Panc1 (cell line): ENCODE measurements around the gene NWD2. TPM values are rescaled to one million over a fixed set of nuclear protein-coding genes. Genes with fewer than 3 reads are reported as not detected.

ENCODE experiments used
- ATAC-seq: fragments of 200-7000 bp; cut with Tn5 transposase; 2 replicates; pipeline ENCODE4 v1.9.1; 2020; ENCODE audit warnings: mild to moderate bottlenecking, moderate library complexity
- BruUV-seq: library from RNA; stranded (reverse); fragments of 400-500 nt; replicated peaks from 2 replicates; lab custom pipeline; 2021; lab: Mats Ljungman, UMichigan
- CTCF ChIA-PET: fragments of 300-600 bp; sonication (Branson Sonifier 250); formaldehyde crosslinking; loops from one replicate; lab custom pipeline; 2022; ENCODE audit warnings: antibody characterized with exemption; lab: Charles Lee
- POLR2A ChIA-PET: fragments of 300-600 bp; sonication (Branson Sonifier 250); formaldehyde crosslinking; loops from one replicate; lab custom pipeline; 2022; ENCODE audit warnings: antibody characterized with exemption; lab: Charles Lee
- DNase-seq: peaks from one replicate; pipeline ENCODE4 v3.0.0-alpha.2; 2010; ENCODE audit warnings: low read depth, low spot score
- H3K27ac ChIP-seq: 2 replicates; pipeline ENCODE4 v1.5.1; 2011; ENCODE audit warnings: mild to moderate bottlenecking, low read length, inconsistent platforms
- H3K27me3 ChIP-seq: fragments of 200-500 bp; sonication (Bioruptor generic); 2 replicates; pipeline ENCODE4 v1.6.0; 2014; ENCODE audit warnings: low read length, inconsistent platforms; ENCODE audit not compliant: control insufficient read depth, insufficient read depth
- H3K36me3 ChIP-seq: fragments of 200-500 bp; sonication (Bioruptor generic); 2 replicates; pipeline ENCODE4 v1.5.1; 2014; ENCODE audit warnings: inconsistent platforms, mild to moderate bottlenecking, low read length, moderate library complexity; ENCODE audit not compliant: control insufficient read depth, insufficient read depth
- H3K4me1 ChIP-seq: 2 replicates; pipeline ENCODE4 v1.5.1; 2011; ENCODE audit warnings: inconsistent platforms, mild to moderate bottlenecking, low read length, moderate library complexity; ENCODE audit not compliant: control insufficient read depth, insufficient read depth
- H3K4me3 ChIP-seq, 2 experiments: 2 replicates each; pipeline ENCODE4 v1.5.1; 2011 to 2012; ENCODE audit warnings: low read depth in 2 of 2, low read length in 2 of 2, mild to moderate bottlenecking in 2 of 2, inconsistent platforms in 1 of 2, moderate library complexity in 1 of 2
- H3K9me3 ChIP-seq: fragments of 200-500 bp; sonication (Bioruptor generic); 2 replicates; pipeline ENCODE4 v1.5.1; 2014; ENCODE audit warnings: low read depth, mild to moderate bottlenecking, inconsistent platforms, low read length, moderate library complexity; ENCODE audit not compliant: control insufficient read depth, insufficient read depth
- POLR2AphosphoS5 ChIP-seq: IDR thresholded peaks from 2 replicates; pipeline ENCODE4 v1.6.1; 2012; ENCODE audit warnings: mild to moderate bottlenecking, low read depth, low read length, moderate library complexity
- SIN3A ChIP-seq: IDR thresholded peaks from 2 replicates; pipeline ENCODE4 v1.6.1; 2012; ENCODE audit warnings: low read depth, mild to moderate bottlenecking, low read length, moderate library complexity, borderline replicate concordance; ENCODE audit not compliant: insufficient read depth
- TCF7L2 ChIP-seq: IDR thresholded peaks from 2 replicates; pipeline ENCODE4 v1.6.1; 2011; ENCODE audit warnings: mild to moderate bottlenecking, low read depth, low read length, inconsistent platforms
- in situ Hi-C: cut with HindIII; loops from 2 replicates; pipeline ENCODE4 v1.10.0; 2016; ENCODE audit warnings: low sequenced_read_pairs, low pct_unique_long_range_greater_than_20kb
- intact Hi-C: fragments of 100-400 bp; cut with micrococcal nuclease; formaldehyde crosslinking; loops from one replicate; pipeline ENCODE4 v1.10.0; 2022; ENCODE audit not compliant: unreplicated experiment
- total RNA-seq: library from RNA; stranded (reverse); gene quantifications from one replicate; pipeline ENCODE4 v1.2.1, GENCODE V29; 2021; ENCODE audit not compliant: unreplicated experiment
- TF ChIP-seq, protein P1 (sequence below), 2 experiments: IDR thresholded peaks; 2 replicates each; pipeline ENCODE4 v1.6.1; 2011 to 2012; ENCODE audit warnings: low read depth in 2 of 2, control low read depth in 1 of 2, low read length in 1 of 2, mild to moderate bottlenecking in 1 of 2, moderate library complexity in 1 of 2; ENCODE audit not compliant: insufficient read depth in 1 of 2
- TF ChIP-seq, protein P2 (sequence below): fragments of 450-650 bp; IDR thresholded peaks from 2 replicates; pipeline ENCODE4 v1.5.1; 2017; ENCODE audit warnings: mild to moderate bottlenecking

The NWD2 gene
- total RNA-seq, 1 experiment from 2014 or later, result not detected

DNA sequence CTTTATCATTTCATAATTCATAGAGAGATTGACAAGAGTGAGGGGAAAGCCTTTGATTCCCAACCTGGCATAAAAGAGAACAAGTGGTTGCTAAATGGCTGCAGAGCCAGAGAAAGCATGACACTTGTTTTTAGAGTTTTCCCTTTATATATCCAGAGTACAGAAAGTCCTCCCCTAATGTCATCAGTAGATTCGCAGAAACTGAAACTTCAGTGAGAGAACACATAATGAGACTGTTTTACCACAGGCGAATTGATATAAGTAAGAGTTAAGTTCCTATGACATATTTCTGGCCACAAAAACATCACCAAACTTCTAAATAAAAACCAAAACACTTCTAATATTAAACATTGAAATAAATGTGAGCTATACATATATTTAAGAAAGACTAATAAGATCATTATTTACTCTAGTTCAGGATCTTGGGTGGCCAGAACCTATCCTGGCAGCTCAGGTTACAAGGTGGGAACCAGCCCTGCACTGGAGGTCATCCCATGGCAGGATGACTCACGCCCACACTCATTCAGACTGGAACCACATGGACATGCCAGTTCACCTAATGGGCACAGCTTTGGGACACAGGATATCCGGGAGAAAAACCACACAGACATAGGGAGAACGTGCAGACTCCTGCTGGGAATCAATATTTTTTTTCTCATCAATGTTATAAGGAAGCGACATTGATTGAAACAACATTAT, 35.5 kb downstream of the NWD2 start:
- H3K27ac ChIP-seq, result no peak overlapping the region
- ChIA-PET CTCF (no interaction called here), POLR2A (no interaction called here)
- ATAC-seq (no peak), DNase-seq (no peak)
- in situ Hi-C loops, result no loop called here
- no peaks in the 10 kb centered on the region for H3K4me1 ChIP-seq
- intact Hi-C loops, result no loop called here
- H3K36me3 ChIP-seq, result no peaks in the 10 kb centered on the region
- TF ChIP-seq, protein P1, sequence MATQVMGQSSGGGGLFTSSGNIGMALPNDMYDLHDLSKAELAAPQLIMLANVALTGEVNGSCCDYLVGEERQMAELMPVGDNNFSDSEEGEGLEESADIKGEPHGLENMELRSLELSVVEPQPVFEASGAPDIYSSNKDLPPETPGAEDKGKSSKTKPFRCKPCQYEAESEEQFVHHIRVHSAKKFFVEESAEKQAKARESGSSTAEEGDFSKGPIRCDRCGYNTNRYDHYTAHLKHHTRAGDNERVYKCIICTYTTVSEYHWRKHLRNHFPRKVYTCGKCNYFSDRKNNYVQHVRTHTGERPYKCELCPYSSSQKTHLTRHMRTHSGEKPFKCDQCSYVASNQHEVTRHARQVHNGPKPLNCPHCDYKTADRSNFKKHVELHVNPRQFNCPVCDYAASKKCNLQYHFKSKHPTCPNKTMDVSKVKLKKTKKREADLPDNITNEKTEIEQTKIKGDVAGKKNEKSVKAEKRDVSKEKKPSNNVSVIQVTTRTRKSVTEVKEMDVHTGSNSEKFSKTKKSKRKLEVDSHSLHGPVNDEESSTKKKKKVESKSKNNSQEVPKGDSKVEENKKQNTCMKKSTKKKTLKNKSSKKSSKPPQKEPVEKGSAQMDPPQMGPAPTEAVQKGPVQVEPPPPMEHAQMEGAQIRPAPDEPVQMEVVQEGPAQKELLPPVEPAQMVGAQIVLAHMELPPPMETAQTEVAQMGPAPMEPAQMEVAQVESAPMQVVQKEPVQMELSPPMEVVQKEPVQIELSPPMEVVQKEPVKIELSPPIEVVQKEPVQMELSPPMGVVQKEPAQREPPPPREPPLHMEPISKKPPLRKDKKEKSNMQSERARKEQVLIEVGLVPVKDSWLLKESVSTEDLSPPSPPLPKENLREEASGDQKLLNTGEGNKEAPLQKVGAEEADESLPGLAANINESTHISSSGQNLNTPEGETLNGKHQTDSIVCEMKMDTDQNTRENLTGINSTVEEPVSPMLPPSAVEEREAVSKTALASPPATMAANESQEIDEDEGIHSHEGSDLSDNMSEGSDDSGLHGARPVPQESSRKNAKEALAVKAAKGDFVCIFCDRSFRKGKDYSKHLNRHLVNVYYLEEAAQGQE (IDR thresholded peaks at IDR 0.05; ENCODE audit: insufficient read depth in 1 of 2, low read depth in 2 of 2, low read length in 1 of 2), result no peak
- TF ChIP-seq SIN3A, result no peak
- TF ChIP-seq POLR2AphosphoS5, result no peak
- TF ChIP-seq TCF7L2, result no peak
- TF ChIP-seq, protein P2, sequence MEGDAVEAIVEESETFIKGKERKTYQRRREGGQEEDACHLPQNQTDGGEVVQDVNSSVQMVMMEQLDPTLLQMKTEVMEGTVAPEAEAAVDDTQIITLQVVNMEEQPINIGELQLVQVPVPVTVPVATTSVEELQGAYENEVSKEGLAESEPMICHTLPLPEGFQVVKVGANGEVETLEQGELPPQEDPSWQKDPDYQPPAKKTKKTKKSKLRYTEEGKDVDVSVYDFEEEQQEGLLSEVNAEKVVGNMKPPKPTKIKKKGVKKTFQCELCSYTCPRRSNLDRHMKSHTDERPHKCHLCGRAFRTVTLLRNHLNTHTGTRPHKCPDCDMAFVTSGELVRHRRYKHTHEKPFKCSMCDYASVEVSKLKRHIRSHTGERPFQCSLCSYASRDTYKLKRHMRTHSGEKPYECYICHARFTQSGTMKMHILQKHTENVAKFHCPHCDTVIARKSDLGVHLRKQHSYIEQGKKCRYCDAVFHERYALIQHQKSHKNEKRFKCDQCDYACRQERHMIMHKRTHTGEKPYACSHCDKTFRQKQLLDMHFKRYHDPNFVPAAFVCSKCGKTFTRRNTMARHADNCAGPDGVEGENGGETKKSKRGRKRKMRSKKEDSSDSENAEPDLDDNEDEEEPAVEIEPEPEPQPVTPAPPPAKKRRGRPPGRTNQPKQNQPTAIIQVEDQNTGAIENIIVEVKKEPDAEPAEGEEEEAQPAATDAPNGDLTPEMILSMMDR, result no peak
- no TSS peak for BruUV-seq
- H3K9me3 ChIP-seq, result no peaks in the 10 kb centered on the region
- no peak overlapping the region for H3K4me3 ChIP-seq
- no peaks in the 10 kb centered on the region for H3K27me3 ChIP-seq

DNA sequence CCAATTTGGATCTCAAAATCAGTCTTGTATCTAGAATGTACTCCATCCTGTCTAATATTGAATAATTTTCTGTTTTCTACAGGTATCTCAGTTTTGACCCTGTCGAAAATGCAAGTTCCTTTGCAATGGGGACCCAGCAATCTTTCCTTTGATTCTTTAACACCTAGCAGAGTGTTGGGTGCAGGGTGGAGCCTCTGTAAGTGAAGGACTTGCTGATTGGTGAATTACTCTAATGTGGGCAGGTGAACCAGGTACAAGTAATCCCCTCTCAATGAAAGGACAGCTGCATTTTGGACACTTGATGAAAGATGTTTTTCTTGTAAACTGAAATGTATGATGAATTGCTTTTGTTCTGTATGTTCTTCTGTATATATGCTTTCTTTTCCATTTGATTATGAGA, 54.9 kb downstream of the NWD2 start:
- in situ Hi-C loops (no loop called here), intact Hi-C loops (no loop called here)
- ChIA-PET POLR2A (no interaction called here), CTCF (no interaction called here)
- no peaks in the 10 kb centered on the region for H3K27me3 ChIP-seq
- no peak overlapping the region for H3K27ac ChIP-seq
- no peak overlapping the region for H3K4me3 ChIP-seq
- H3K4me1 ChIP-seq, result no peaks in the 10 kb centered on the region
- no peak for DNase-seq
- no peaks in the 10 kb centered on the region for H3K36me3 ChIP-seq
- BruUV-seq, result no TSS peak
- TF ChIP-seq SIN3A (no peak), TCF7L2 (no peak), POLR2AphosphoS5 (no peak)
- TF ChIP-seq, protein P1 (IDR thresholded peaks at IDR 0.05; ENCODE audit: insufficient read depth in 1 of 2, low read depth in 2 of 2, low read length in 1 of 2), result no peak
- TF ChIP-seq, protein P2, result no peak
- no peaks in the 10 kb centered on the region for H3K9me3 ChIP-seq
- ATAC-seq, result no peak
